Epithelial cell of esophagus (primary cell): ENCODE results near the gene TNRC18.
"Not testable (repeated sequence)": the region's sequence is repeated elsewhere in the genome, so short reads cannot be mapped to it uniquely, and the experiment has no call there.

Experiments used
- DNase-seq: peaks from one replicate; pipeline ENCODE4 v3.0.0; 2010; ENCODE audit warnings: low read depth
- H3K4me3 ChIP-seq: 2 replicates; pipeline ENCODE4 v1.5.1; 2011; ENCODE audit warnings: mild to moderate bottlenecking, low read length, control low read depth
- CTCF ChIP-seq: IDR thresholded peaks from 2 replicates; pipeline ENCODE4 v1.5.1; 2011; ENCODE audit warnings: low read depth, mild to moderate bottlenecking, low read length, control low read depth, inconsistent platforms; ENCODE audit not compliant: insufficient read depth; ENCODE audit errors: missing control alignments

The TNRC18 gene

GRCh38 chr7:5294169-5294987, 129.3 kb downstream of the TNRC18 start:
- DNase-seq, result no peak

GRCh38 chr7:5291711-5292335, 131.8 kb downstream of the TNRC18 start:
- H3K4me3 ChIP-seq, DNase-seq: not testable (repeated sequence)

More at GRCh38 chr7:5294169-5294987, 129.3 kb downstream of the TNRC18 start:
- TF ChIP-seq CTCF, result no peak
- no peak overlapping the region for H3K4me3 ChIP-seq

GRCh38 chr7:5291301-5291700, 132.3 kb downstream of the TNRC18 start:
- no peak for DNase-seq
- no peak for TF ChIP-seq CTCF
- no peak overlapping the region for H3K4me3 ChIP-seq

GRCh38 chr7:5289355-5289754, 134.3 kb downstream of the TNRC18 start:
- H3K4me3 ChIP-seq, result no peak overlapping the region
- DNase-seq, result no peak
- TF ChIP-seq CTCF, result no peak

GRCh38 chr7:5288560-5288959, 135.1 kb downstream of the TNRC18 start:
- not testable (repeated sequence) for DNase-seq, H3K4me3 ChIP-seq

- no peak for TF ChIP-seq CTCF
- DNase-seq, result no peak
- no peak overlapping the region for H3K4me3 ChIP-seq
Measured at GRCh38 chr7:5287802-5288201, 135.8 kb downstream of the TNRC18 start.

- not testable (repeated sequence) for DNase-seq, H3K4me3 ChIP-seq
Measured at GRCh38 chr7:5287373-5287772, 136.3 kb downstream of the TNRC18 start.

- no peak for TF ChIP-seq CTCF
- H3K4me3 ChIP-seq, result no peak overlapping the region
- DNase-seq, result no peak
Measured at GRCh38 chr7:5286933-5287332, 136.7 kb downstream of the TNRC18 start.
